CD14-positive monocyte (primary cell): Measurements from ENCODE around the gene SPATS2. TPM values are rescaled to one million over a fixed set of nuclear protein-coding genes. Genes with fewer than 3 reads are reported as not detected.

Source experiments
- DNase-seq, 3 donors: peaks; one replicate each; pipeline ENCODE4 v3.0.0-alpha.2; 2011 to 2022
- H2AFZ ChIP-seq: 2 replicates; pipeline ENCODE4 v1.6.0; 2012; ENCODE audit warnings: mild to moderate bottlenecking, low read depth, low read length, inconsistent platforms; ENCODE audit not compliant: insufficient read depth, poor library complexity, severe bottlenecking
- H3K27ac ChIP-seq, 2 donors: 1 replicate in 1 of 2; 2 replicates in 1 of 2; pipeline ENCODE4 v1.5.1; 2012 to 2013; ENCODE audit warnings: low read length in 2 of 2, control low read depth in 1 of 2, inconsistent platforms in 1 of 2, low read depth in 1 of 2, mild to moderate bottlenecking in 1 of 2
- H3K27me3 ChIP-seq, 2 donors: one replicate each; pipeline versions ENCODE4 v1.6.0 to v1.6.1; 2011 to 2013; ENCODE audit warnings: low read length in 2 of 2; ENCODE audit not compliant: control insufficient read depth in 2 of 2, insufficient read depth in 2 of 2
- H3K36me3 ChIP-seq, 2 donors: replicated peaks in 1 of 2; 1 replicate in 1 of 2; 2 replicates in 1 of 2; pipeline versions ENCODE4 v1.5.1 to v1.6.1; 2012 to 2013; ENCODE audit warnings: low read length in 2 of 2, control low read depth in 1 of 2, inconsistent platforms in 1 of 2, mild to moderate bottlenecking in 1 of 2; ENCODE audit not compliant: insufficient read depth in 2 of 2, control insufficient read depth in 1 of 2
- H3K4me1 ChIP-seq, 2 donors: 1 replicate in 1 of 2; 2 replicates in 1 of 2; pipeline versions ENCODE4 v1.5.1 to v1.6.1; 2012 to 2013; ENCODE audit warnings: low read length in 2 of 2, control low read depth in 1 of 2, inconsistent platforms in 1 of 2, mild to moderate bottlenecking in 1 of 2, moderate library complexity in 1 of 2; ENCODE audit not compliant: insufficient read depth in 2 of 2, control insufficient read depth in 1 of 2
- H3K4me2 ChIP-seq: replicated peaks from 2 replicates; pipeline ENCODE3; 2012; ENCODE audit warnings: low read length, moderate library complexity, mild to moderate bottlenecking; ENCODE audit not compliant: poor library complexity, severe bottlenecking; ENCODE audit errors: extremely low read depth
- H3K4me3 ChIP-seq, 3 experiments: fragments of 200-600 bp in 1 of 3; sonication (generic) in 1 of 3; replicated peaks in 1 of 3; 1 replicate in 2 of 3; 2 replicates in 1 of 3; pipeline ENCODE4 v1.5.1; 2011 to 2013; ENCODE audit warnings: low read length in 3 of 3, mild to moderate bottlenecking in 3 of 3, control low read depth in 2 of 3, low read depth in 2 of 3, inconsistent platforms in 1 of 3, moderate library complexity in 1 of 3
- H3K79me2 ChIP-seq: 2 replicates; pipeline ENCODE4 v1.6.0; 2012; ENCODE audit warnings: mild to moderate bottlenecking, control low read depth, inconsistent platforms, low read length, moderate library complexity; ENCODE audit not compliant: insufficient read depth
- H3K9ac ChIP-seq: 2 replicates; pipeline ENCODE4 v1.6.0; 2017; ENCODE audit warnings: low read length, mild to moderate bottlenecking; ENCODE audit not compliant: insufficient read depth, poor library complexity, severe bottlenecking
- H3K9me3 ChIP-seq, 2 donors: replicated peaks in 1 of 2; 1 replicate in 1 of 2; 2 replicates in 1 of 2; pipeline versions ENCODE4 v1.5.1 to v1.6.1; 2012 to 2013; ENCODE audit warnings: low read length in 2 of 2, control low read depth in 1 of 2; ENCODE audit not compliant: control insufficient read depth in 1 of 2, insufficient read depth in 1 of 2
- H4K20me1 ChIP-seq: 2 replicates; pipeline ENCODE4 v1.6.0; 2012; ENCODE audit warnings: mild to moderate bottlenecking, low read length, control low read depth, moderate library complexity; ENCODE audit not compliant: insufficient read depth
- H3K27ac Mint-ChIP-seq, 7 donors: one replicate each; pipeline ENCODE4 v1.8.0; 2020; ENCODE audit warnings: mild to moderate bottlenecking in 7 of 7, mixed read lengths in 7 of 7, moderate library complexity in 6 of 7, inconsistent platforms in 2 of 7
- H3K27me3 Mint-ChIP-seq, 3 donors: one replicate each; pipeline ENCODE4 v1.8.0; 2021 to 2022; ENCODE audit warnings: low read depth in 3 of 3, mild to moderate bottlenecking in 3 of 3, mixed read lengths in 3 of 3, moderate library complexity in 3 of 3, inconsistent platforms in 1 of 3
- H3K36me3 Mint-ChIP-seq, 2 donors: one replicate each; pipeline ENCODE4 v1.8.0; 2020; ENCODE audit warnings: mixed read lengths in 2 of 2, inconsistent platforms in 1 of 2, mild to moderate bottlenecking in 1 of 2
- H3K4me1 Mint-ChIP-seq: one replicate; pipeline ENCODE4 v1.8.0; 2020; ENCODE audit warnings: mild to moderate bottlenecking, mixed read lengths
- H3K4me3 Mint-ChIP-seq, 2 donors: one replicate each; pipeline ENCODE4 v1.8.0; 2020; ENCODE audit warnings: mild to moderate bottlenecking in 2 of 2, mixed read lengths in 2 of 2, moderate library complexity in 1 of 2
- H3K9me3 Mint-ChIP-seq, 7 donors: one replicate each; pipeline ENCODE4 v1.8.0; 2020 to 2022; ENCODE audit warnings: mixed read lengths in 7 of 7, mild to moderate bottlenecking in 6 of 7, moderate library complexity in 6 of 7, inconsistent platforms in 2 of 7
- CTCF ChIP-seq: fragments of 200-600 bp; IDR thresholded peaks from one replicate; pipeline ENCODE4 v1.8.0; 2022; ENCODE audit warnings: antibody characterized with exemption, mild to moderate bottlenecking
- WGBS: methylation state at CpG from one replicate; pipeline ENCODE4 v1.1.5; 2013; ENCODE audit warnings: missing lambda C conversion rate; ENCODE audit not compliant: insufficient coverage; 5-methylcytosine and 5-hydroxymethylcytosine counted together
- intact Hi-C, 2 donors: fragments of 100-400 bp; cut with micrococcal nuclease; formaldehyde crosslinking; loops; one replicate each; pipeline versions ENCODE4 v1.15.0 to v1.15.1; 2023
- polyA plus RNA-seq, 3 donors: library from polyadenylated mRNA; depleted of rRNA in 1 of 3; unstranded in 2 of 3; stranded (reverse) in 1 of 3; fragments of 300-500 nt in 2 of 3; fragments of >200 nt in 1 of 3; fragmentation: Illumina TruSeq in 2 of 3; gene quantifications; 1 replicate in 2 of 3; 2 replicates in 1 of 3; pipeline ENCODE4 v1.2.3, GENCODE V29; 2012 to 2021

SPATS2 gene
- polyA plus RNA-seq, 3 donors, result 1.1 to 3.2 (median 1.8) TPM

- H4K20me1 ChIP-seq, result peaks cover 36% of the 10 kb centered on the region
- no peak overlapping the region for H3K9ac ChIP-seq
- H3K36me3 Mint-ChIP-seq, result peaks cover 62 to 69% of the 10 kb centered on the region in 2 donors
- peak overlapping the region in 3 of 7 donors; percentile 10 to 77 (median 27) for H3K27ac Mint-ChIP-seq
- no peak overlapping the region for H3K4me2 ChIP-seq
- H3K27ac ChIP-seq, result no peak overlapping the region
- no peak overlapping the region for H2AFZ ChIP-seq
- H3K27me3 ChIP-seq, result no peaks in the 10 kb centered on the region
- no peak for TF ChIP-seq CTCF
- no peaks in the 10 kb centered on the region for H3K9me3 Mint-ChIP-seq
- H3K4me1 Mint-ChIP-seq, result peaks cover 26% of the 10 kb centered on the region
- DNase-seq, result no peak
- peaks cover 0 to 1% (median 0%) of the 10 kb centered on the region in 3 donors for H3K27me3 Mint-ChIP-seq
- no peaks in the 10 kb centered on the region for H3K9me3 ChIP-seq
- intact Hi-C loops, result no loop called here
- H3K4me3 Mint-ChIP-seq, result no peak overlapping the region
- H3K4me3 ChIP-seq, result no peak overlapping the region
- peaks cover 35% of the 10 kb centered on the region for H3K79me2 ChIP-seq
- H3K4me1 ChIP-seq, result peaks cover 16 to 24% of the 10 kb centered on the region in 2 donors
- H3K36me3 ChIP-seq, result peaks cover 63 to 69% of the 10 kb centered on the region in 2 donors
- 89% methylated on average over 7 of the region's 14 CpGs for WGBS
Measured at GRCh38 chr12:49563951-49564685, 196.9 kb downstream of the SPATS2 start.

GRCh38 chr12:49564686-49565405 lies 197.6 kb downstream of the SPATS2 start:
- no peak for TF ChIP-seq CTCF
- no peaks in the 10 kb centered on the region for H3K9me3 Mint-ChIP-seq
- peaks cover 27% of the 10 kb centered on the region for H3K4me1 Mint-ChIP-seq
- DNase-seq, result no peak
- Histone ChIP-seq H3K4me1 (peaks cover 17 to 25% of the 10 kb centered on the region in 2 donors), H3K9me3 (no peaks in the 10 kb centered on the region), H3K27me3 (no peaks in the 10 kb centered on the region), H3K9ac (no peak overlapping the region), H3K4me3 (no peak overlapping the region), H3K36me3 (peaks cover 55 to 62% of the 10 kb centered on the region in 2 donors), H3K79me2 (peaks cover 36% of the 10 kb centered on the region), H3K4me2 (no peak overlapping the region), H3K27ac (no peak overlapping the region), H2AFZ (no peak overlapping the region), H4K20me1 (peaks cover 36% of the 10 kb centered on the region)
- H3K27me3 Mint-ChIP-seq, result peaks cover 0 to 1% (median 0%) of the 10 kb centered on the region in 3 donors
- no peak overlapping the region for H3K4me3 Mint-ChIP-seq
- 58% methylated on average over 5 of the region's 8 CpGs for WGBS
- H3K36me3 Mint-ChIP-seq, result peaks cover 55 to 62% of the 10 kb centered on the region in 2 donors
- peak overlapping the region in 1 of 7 donors; percentile 27 for H3K27ac Mint-ChIP-seq
- intact Hi-C loops, result no loop called here
